Suprapubic skin (tissue), 4 donors: ENCODE measurements around the gene NLGN4X. TPM values are rescaled to one million over a fixed set of nuclear protein-coding genes. Genes with fewer than 3 reads are reported as not detected.
"Not testable (repeated sequence)": the region's sequence is repeated elsewhere in the genome, so short reads cannot be mapped to it uniquely, and the experiment has no call there.

Experiments used
- DNase-seq, 2 donors: peaks; one replicate each; pipeline ENCODE4 v3.0.0-alpha.2; 2019; ENCODE audit warnings: low spot score in 2 of 2
- H3K27ac ChIP-seq: fragments of 200-600 bp; sonication (generic); one replicate; pipeline ENCODE4 v1.5.1; 2019
- H3K27me3 ChIP-seq: fragments of 200-600 bp; sonication (generic); one replicate; pipeline ENCODE4 v1.5.1; 2019
- H3K36me3 ChIP-seq: fragments of 200-600 bp; sonication (generic); one replicate; pipeline ENCODE4 v1.5.1; 2019
- H3K4me1 ChIP-seq: fragments of 200-600 bp; sonication (generic); one replicate; pipeline ENCODE4 v1.5.1; 2019
- H3K4me3 ChIP-seq: fragments of 200-600 bp; sonication (generic); one replicate; pipeline ENCODE4 v1.5.1; 2019; ENCODE audit warnings: mild to moderate bottlenecking
- H3K9me3 ChIP-seq: fragments of 200-600 bp; sonication (generic); one replicate; pipeline ENCODE4 v1.5.1; 2019
- EP300 ChIP-seq: sonication (generic); formaldehyde crosslinking; IDR thresholded peaks from one replicate; pipeline ENCODE4 v1.6.1; 2017; ENCODE audit warnings: antibody characterized with exemption
- POLR2A ChIP-seq, 2 donors: fragments of 450-650 bp; IDR thresholded peaks; one replicate each; pipeline ENCODE4 v1.6.1; 2017; ENCODE audit warnings: antibody characterized with exemption in 2 of 2, mild to moderate bottlenecking in 2 of 2, moderate library complexity in 2 of 2
- POLR2AphosphoS5 ChIP-seq, 3 donors: sonication (generic); formaldehyde crosslinking; IDR thresholded peaks; one replicate each; pipeline ENCODE4 v1.6.1; 2017; ENCODE audit warnings: antibody characterized with exemption in 3 of 3
- WGBS: methylation state at CpG from one replicate; pipeline ENCODE4 v1.1.5; 2018; 5-methylcytosine and 5-hydroxymethylcytosine counted together
- total RNA-seq, 4 donors: library from RNA; depleted of rRNA; stranded (reverse); fragments of >200 nt; gene quantifications; one replicate each; pipeline ENCODE4 v1.1.0, GENCODE V29; 2016
- TF ChIP-seq, protein P1 (sequence below), 2 donors: fragments of 200-600 bp in 1 of 2; fragments of 450-650 bp in 1 of 2; sonication (generic) in 1 of 2; IDR thresholded peaks; one replicate each; pipeline ENCODE4 v1.5.1; 2016 to 2019; ENCODE audit warnings: antibody characterized with exemption in 2 of 2, mild to moderate bottlenecking in 1 of 2, moderate library complexity in 1 of 2

Gene NLGN4X
- total RNA-seq, 4 donors from 2014 or later, result 0.64 to 1.8 (median 1.2) TPM

DNA sequence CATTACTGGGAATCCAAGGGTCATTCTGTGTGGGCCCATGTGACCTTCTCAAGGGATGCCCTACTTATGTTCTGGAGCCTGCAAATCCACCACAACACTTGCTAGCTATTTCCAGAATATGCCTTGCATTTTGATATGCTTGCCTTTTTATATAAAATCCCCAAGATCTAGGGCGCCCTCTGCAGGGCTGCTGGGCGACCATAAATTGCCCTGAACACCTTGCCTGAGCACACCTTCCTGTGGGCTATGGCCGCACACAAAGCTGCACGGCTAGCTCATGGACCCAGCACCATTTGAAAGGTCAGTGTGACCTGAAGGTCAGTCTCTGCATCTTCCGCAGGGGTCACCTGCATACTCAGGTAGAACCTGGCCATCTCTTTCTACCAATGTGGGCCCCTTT is 311.7 kb downstream of the NLGN4X start:
- no peaks in the 10 kb centered on the region for H3K36me3 ChIP-seq
- TF ChIP-seq POLR2AphosphoS5 (IDR thresholded peaks at IDR 0.05), result no peak
- no peak for TF ChIP-seq POLR2A (IDR thresholded peaks at IDR 0.05)
- TF ChIP-seq EP300, result no peak
- TF ChIP-seq, protein P1, sequence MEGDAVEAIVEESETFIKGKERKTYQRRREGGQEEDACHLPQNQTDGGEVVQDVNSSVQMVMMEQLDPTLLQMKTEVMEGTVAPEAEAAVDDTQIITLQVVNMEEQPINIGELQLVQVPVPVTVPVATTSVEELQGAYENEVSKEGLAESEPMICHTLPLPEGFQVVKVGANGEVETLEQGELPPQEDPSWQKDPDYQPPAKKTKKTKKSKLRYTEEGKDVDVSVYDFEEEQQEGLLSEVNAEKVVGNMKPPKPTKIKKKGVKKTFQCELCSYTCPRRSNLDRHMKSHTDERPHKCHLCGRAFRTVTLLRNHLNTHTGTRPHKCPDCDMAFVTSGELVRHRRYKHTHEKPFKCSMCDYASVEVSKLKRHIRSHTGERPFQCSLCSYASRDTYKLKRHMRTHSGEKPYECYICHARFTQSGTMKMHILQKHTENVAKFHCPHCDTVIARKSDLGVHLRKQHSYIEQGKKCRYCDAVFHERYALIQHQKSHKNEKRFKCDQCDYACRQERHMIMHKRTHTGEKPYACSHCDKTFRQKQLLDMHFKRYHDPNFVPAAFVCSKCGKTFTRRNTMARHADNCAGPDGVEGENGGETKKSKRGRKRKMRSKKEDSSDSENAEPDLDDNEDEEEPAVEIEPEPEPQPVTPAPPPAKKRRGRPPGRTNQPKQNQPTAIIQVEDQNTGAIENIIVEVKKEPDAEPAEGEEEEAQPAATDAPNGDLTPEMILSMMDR (IDR thresholded peaks at IDR 0.05), result no peak
- no peaks in the 10 kb centered on the region for H3K4me1 ChIP-seq
- H3K9me3 ChIP-seq, result no peaks in the 10 kb centered on the region
- H3K27me3 ChIP-seq, result no peaks in the 10 kb centered on the region
- no peak overlapping the region for H3K27ac ChIP-seq
- WGBS, result 86% methylated on average over 5 of the region's 5 CpGs
- no peak overlapping the region for H3K4me3 ChIP-seq
- no peak for DNase-seq

DNA sequence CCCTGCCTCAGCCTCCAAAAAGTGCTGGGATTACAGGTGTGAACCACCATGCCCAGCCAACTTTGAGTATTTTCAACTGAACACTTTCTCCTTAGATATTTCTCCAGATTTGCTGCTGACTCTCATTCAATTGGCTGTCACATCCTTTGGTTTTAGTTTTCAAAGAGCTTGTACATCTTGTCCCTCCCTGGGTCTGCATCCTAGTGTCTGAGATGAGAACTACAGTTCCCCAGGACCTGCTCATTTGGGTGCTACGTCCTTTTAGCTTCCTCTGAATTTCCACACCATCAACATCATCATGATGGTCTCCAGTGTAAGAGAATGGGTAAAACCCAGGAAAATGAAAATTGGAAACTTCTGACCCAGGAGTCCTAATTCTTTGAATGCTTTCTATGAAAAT is 312.9 kb downstream of the NLGN4X start:
- no peaks in the 10 kb centered on the region for H3K36me3 ChIP-seq
- H3K27ac ChIP-seq, result no peak overlapping the region
- no peak for TF ChIP-seq EP300

DNA sequence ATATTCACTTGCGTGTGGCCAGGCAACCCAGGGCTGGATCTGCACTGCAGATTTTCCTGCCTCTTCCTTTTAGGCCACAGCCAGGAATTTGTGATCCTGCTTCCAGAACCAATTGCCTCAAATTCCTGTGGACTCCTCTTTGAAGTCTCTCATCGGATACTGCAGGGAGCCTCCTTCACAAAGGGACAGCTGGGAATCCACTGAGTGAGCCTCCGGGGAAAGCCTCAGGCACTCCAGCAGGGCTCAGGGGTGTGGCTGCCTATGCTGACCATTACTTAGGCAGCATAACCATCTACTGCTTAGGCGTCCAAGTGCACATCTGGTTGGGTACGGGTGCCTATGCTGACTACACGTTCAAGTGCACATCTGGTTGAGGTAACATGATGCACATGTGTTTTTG is 321.5 kb downstream of the NLGN4X start:
- no peaks in the 10 kb centered on the region for H3K4me1 ChIP-seq
- no peak overlapping the region for H3K27ac ChIP-seq
- TF ChIP-seq POLR2A (IDR thresholded peaks at IDR 0.05), result no peak
- TF ChIP-seq EP300, result no peak
- TF ChIP-seq, protein P1 (IDR thresholded peaks at IDR 0.05), result no peak
- no peak for TF ChIP-seq POLR2AphosphoS5 (IDR thresholded peaks at IDR 0.05)
- H3K9me3 ChIP-seq, result no peaks in the 10 kb centered on the region
- 40% methylated on average over 5 of the region's 6 CpGs for WGBS
- no peaks in the 10 kb centered on the region for H3K36me3 ChIP-seq
- DNase-seq, result no peak
- no peak overlapping the region for H3K4me3 ChIP-seq
- H3K27me3 ChIP-seq, result no peaks in the 10 kb centered on the region

More for the DNA sequence above, 312.9 kb downstream of the NLGN4X start:
- no peak for DNase-seq
- H3K27me3 ChIP-seq, result no peaks in the 10 kb centered on the region
- WGBS, result 70% methylated on average over 1 of the region's 1 CpG
- H3K4me1 ChIP-seq, result no peaks in the 10 kb centered on the region
- H3K4me3 ChIP-seq, result no peak overlapping the region
- no peaks in the 10 kb centered on the region for H3K9me3 ChIP-seq

DNA sequence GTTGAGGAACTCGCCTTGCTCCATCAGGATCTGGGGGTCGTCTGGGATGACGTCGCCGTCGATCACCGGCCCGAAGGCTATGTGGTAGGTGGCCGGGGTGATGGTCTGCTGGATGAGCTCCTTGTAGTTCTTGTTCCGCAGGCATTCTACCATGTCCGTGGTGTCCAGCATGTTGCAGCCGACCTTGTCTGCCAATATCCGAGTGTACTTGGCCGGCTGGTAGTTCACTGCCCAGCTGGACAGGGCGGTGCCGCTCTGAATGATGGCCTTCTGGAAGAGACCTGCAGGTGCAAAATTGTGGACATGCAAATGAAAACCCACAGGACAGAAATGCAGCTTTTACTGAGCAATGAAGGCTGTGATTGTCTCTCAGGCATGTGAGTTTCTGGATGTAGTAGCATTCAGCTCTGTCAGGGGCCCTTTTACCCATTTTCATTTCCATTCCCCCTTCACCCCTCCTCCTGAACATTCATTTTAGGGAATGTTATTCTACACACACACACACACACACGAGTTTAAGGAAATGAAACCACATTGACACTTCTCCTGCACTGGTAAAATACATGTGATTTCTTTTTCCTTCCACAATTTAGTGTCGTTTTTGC is 325.0 kb downstream of the NLGN4X start:
- not testable (repeated sequence) for H3K4me3 ChIP-seq, H3K9me3 ChIP-seq, H3K36me3 ChIP-seq, H3K4me1 ChIP-seq, H3K27ac ChIP-seq, DNase-seq, H3K27me3 ChIP-seq
- 86% methylated on average over 8 of the region's 18 CpGs for WGBS

DNA sequence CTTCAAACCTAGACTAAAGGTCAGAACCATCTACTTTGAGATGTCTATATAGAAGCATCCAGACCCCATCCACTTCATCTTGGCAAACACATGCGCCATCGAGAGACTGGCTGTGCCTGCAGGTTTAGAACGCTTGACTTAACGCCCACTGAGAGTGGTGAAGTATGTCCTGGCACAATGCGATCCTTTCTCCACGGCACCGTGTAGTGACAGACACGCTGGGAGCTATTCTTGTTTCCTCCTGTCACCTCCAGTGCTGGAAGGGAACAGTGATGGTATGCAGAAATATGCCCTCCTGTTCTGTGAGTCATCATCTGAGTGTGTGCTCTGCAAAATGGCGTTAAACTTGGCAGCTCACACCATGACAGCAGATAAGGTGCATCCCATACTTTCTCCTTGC is 330.2 kb downstream of the NLGN4X start:
- 78% methylated on average over 9 of the region's 9 CpGs for WGBS
- Histone ChIP-seq H3K4me3 (no peak overlapping the region), H3K9me3 (no peaks in the 10 kb centered on the region), H3K27ac (no peak overlapping the region), H3K4me1 (no peaks in the 10 kb centered on the region), H3K36me3 (no peaks in the 10 kb centered on the region), H3K27me3 (no peaks in the 10 kb centered on the region)
- DNase-seq, result no peak
- TF ChIP-seq EP300 (no peak), POLR2AphosphoS5 (IDR thresholded peaks at IDR 0.05) (no peak)

DNA sequence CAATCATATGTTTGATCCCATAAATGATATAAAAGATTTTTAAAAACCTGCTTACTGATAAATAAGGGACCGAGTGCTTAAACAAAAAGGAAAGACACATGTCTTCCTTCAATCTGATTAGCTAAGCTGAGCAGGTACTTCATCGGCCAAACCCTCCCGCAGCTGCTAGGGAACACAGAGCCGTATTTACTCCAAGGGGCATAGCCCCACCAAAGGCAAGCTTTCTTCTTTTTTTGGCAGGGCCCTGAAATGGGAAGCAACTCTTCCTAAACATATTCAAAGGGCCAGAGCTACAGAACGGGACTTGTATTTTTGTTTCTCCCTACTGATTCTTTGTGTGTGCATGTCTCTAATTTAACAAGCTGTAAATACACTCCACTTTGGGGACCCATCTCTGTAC is 337.3 kb downstream of the NLGN4X start:
- Histone ChIP-seq H3K9me3 (no peaks in the 10 kb centered on the region), H3K27me3 (no peaks in the 10 kb centered on the region), H3K4me1 (no peaks in the 10 kb centered on the region), H3K4me3 (no peak overlapping the region), H3K27ac (no peak overlapping the region), H3K36me3 (no peaks in the 10 kb centered on the region)
- no peak for DNase-seq
- TF ChIP-seq POLR2AphosphoS5 (IDR thresholded peaks at IDR 0.05), result no peak
- TF ChIP-seq POLR2A (IDR thresholded peaks at IDR 0.05), result no peak
- no peak for TF ChIP-seq EP300
- TF ChIP-seq, protein P1 (IDR thresholded peaks at IDR 0.05), result no peak
- WGBS, result 86% methylated on average over 5 of the region's 5 CpGs

DNA sequence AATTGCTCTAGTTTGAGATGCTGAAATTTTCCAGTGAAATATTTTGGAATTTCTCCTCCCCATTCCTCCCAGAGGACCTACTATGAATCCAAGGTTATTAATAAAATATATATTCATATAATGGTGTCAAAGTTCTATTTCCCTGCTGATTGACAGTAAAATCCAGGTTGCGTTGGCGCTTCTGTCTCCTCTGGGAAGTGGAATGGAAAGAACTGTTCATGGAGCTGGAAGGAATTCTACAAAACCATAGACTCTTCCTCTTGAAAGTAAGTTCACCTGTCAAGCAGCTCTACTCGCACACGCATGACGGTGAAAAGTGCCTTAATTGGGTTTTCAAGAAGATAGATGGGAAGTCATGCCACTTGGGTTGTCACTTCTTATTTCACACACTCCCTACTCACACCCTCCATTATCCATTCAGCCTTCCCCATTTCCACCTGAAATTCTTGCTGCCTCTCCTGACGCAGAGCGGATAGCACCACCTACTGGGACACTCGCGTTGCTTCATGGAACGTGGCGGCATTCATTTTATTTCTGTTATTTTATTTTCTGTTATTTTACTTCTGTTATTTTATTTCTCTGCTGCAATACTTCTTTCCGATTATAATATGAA is 351.6 kb downstream of the NLGN4X start:
- TF ChIP-seq POLR2AphosphoS5 (IDR thresholded peaks at IDR 0.05) (no peak), EP300 (no peak), POLR2A (IDR thresholded peaks at IDR 0.05) (no peak)

More for the DNA sequence above, 351.6 kb downstream of the NLGN4X start:
- DNase-seq, result no peak
- Histone ChIP-seq H3K36me3 (no peaks in the 10 kb centered on the region), H3K27ac (no peak overlapping the region), H3K4me3 (no peak overlapping the region), H3K4me1 (no peaks in the 10 kb centered on the region), H3K27me3 (no peaks in the 10 kb centered on the region), H3K9me3 (no peaks in the 10 kb centered on the region)
- 41% methylated on average over 12 of the region's 12 CpGs for WGBS
